ENCODE data around the gene NDUFS6.

DNA sequence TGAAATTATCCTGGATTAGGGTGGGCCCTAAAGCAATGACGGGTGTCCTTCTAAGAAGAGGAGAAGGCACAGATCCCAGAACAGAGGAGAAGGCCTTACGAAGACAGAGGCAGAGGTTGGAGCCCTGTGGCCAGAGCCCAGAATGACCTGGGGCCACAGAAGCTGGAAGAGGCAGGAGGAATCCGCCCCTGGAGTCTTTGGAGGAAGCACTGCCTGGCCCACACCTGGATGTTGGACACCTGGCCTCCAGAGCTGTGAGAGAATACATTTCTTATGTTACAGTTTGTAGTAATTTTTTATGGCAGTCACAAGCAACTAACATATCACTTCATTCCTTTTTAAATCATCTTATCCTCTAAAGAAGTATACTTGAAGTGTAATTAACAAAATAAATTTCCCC lies 10.0 kb upstream of the NDUFS6 start:
- TF ChIP-seq POLR2A (IDR thresholded peaks at IDR 0.05) (no peak), EP300 (IDR thresholded peaks at IDR 0.05) (no peak)
- TF ChIP-seq, protein P1, sequence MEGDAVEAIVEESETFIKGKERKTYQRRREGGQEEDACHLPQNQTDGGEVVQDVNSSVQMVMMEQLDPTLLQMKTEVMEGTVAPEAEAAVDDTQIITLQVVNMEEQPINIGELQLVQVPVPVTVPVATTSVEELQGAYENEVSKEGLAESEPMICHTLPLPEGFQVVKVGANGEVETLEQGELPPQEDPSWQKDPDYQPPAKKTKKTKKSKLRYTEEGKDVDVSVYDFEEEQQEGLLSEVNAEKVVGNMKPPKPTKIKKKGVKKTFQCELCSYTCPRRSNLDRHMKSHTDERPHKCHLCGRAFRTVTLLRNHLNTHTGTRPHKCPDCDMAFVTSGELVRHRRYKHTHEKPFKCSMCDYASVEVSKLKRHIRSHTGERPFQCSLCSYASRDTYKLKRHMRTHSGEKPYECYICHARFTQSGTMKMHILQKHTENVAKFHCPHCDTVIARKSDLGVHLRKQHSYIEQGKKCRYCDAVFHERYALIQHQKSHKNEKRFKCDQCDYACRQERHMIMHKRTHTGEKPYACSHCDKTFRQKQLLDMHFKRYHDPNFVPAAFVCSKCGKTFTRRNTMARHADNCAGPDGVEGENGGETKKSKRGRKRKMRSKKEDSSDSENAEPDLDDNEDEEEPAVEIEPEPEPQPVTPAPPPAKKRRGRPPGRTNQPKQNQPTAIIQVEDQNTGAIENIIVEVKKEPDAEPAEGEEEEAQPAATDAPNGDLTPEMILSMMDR (IDR thresholded peaks at IDR 0.05), result no peak
